Bronchial epithelial cell (primary cell): ENCODE measurements around the gene MAOA. TPM values are rescaled to one million over a fixed set of nuclear protein-coding genes. Genes with fewer than 3 reads are reported as not detected.

Source experiments
- DNase-seq: peaks from one replicate; pipeline ENCODE4 v3.0.0-alpha.2; 2010; ENCODE audit warnings: low read depth
- FAIRE-seq: peaks from 2 replicates; lab custom pipeline; 2011; peaks lifted over from hg19 to GRCh38; lab: Jason Lieb, UNC
- H3K27me3 ChIP-seq: 2 replicates; pipeline ENCODE4 v1.5.1; 2011; ENCODE audit warnings: low read length; ENCODE audit not compliant: control insufficient read depth, insufficient read depth
- H3K36me3 ChIP-seq: 2 replicates; pipeline ENCODE4 v1.5.1; 2011; ENCODE audit warnings: low read length; ENCODE audit not compliant: control insufficient read depth, insufficient read depth
- H3K4me3 ChIP-seq: 2 replicates; pipeline ENCODE4 v1.5.1; 2011; ENCODE audit warnings: mild to moderate bottlenecking, low read depth, low read length, control low read depth
- total RNA-seq: library from RNA; depleted of rRNA; stranded (reverse); fragments of >200 nt; gene quantifications from 2 replicates; pipeline ENCODE4 v1.2.1, GENCODE V29; 2014
- TF ChIP-seq, protein P1 (sequence below): IDR thresholded peaks from 2 replicates; pipeline ENCODE4 v1.5.1; 2011; ENCODE audit warnings: mild to moderate bottlenecking, moderate library complexity, low read length, control low read depth, inconsistent platforms; ENCODE audit not compliant: insufficient read depth, severe bottlenecking

The MAOA gene
- total RNA-seq, 1 donor from 2014 or later = 126 TPM

DNA sequence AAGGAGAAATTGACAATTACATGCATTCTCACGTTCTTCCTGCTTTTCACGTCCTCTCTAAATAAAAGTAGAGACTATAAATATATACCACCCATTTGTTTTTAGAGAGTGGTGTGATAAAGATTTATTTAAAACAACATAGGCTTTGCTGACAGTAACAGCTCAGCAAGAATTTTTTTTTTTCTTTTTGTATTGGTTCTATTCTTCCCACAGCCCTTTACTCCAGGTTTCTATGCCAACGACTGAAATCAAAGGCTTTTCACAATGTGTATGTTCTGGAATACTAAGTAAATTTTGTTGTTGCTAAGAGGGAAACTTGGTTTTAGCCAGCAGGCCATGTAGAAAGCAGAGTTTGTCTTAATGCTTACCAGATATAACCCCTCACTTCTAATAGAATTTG, 43.4 kb downstream of the MAOA start:
- FAIRE-seq = no peak
- H3K4me3 ChIP-seq = no peak overlapping the region
- TF ChIP-seq, protein P1, sequence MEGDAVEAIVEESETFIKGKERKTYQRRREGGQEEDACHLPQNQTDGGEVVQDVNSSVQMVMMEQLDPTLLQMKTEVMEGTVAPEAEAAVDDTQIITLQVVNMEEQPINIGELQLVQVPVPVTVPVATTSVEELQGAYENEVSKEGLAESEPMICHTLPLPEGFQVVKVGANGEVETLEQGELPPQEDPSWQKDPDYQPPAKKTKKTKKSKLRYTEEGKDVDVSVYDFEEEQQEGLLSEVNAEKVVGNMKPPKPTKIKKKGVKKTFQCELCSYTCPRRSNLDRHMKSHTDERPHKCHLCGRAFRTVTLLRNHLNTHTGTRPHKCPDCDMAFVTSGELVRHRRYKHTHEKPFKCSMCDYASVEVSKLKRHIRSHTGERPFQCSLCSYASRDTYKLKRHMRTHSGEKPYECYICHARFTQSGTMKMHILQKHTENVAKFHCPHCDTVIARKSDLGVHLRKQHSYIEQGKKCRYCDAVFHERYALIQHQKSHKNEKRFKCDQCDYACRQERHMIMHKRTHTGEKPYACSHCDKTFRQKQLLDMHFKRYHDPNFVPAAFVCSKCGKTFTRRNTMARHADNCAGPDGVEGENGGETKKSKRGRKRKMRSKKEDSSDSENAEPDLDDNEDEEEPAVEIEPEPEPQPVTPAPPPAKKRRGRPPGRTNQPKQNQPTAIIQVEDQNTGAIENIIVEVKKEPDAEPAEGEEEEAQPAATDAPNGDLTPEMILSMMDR = no peak
- peaks cover 4% of the 10 kb centered on the region for H3K36me3 ChIP-seq
- no peak for DNase-seq
- no peaks in the 10 kb centered on the region for H3K27me3 ChIP-seq

- FAIRE-seq = no peak
- TF ChIP-seq, protein P1 = no peak
- DNase-seq = no peak
- Histone ChIP-seq H3K27me3 (no peaks in the 10 kb centered on the region), H3K36me3 (peaks cover 1% of the 10 kb centered on the region), H3K4me3 (no peak overlapping the region)
These were observed 46.0 kb downstream of the MAOA start for GRCh38 chrX:43702079-43702524.

DNA sequence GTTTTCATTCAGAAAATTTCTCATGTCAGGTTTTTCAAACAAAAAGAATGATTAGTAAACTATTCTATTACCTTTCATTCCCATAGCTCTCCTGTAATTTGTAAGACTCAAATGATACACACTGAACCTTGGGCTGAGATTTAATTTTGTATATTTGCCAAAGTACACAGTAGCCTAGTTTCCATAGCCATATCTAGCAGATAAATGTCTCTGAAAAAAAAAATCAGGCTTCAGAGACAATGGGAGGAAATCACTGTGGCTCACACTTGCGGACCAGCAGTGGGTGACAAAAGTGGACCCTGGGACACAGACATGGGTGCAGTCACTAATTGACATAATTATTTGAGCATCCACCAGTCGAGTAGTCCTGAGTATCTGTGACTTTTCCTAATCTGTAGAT, 46.6 kb downstream of the MAOA start:
- no peaks in the 10 kb centered on the region for H3K27me3 ChIP-seq
- TF ChIP-seq, protein P1 = no peak
- FAIRE-seq (no peak), DNase-seq (no peak)
- peaks cover 1% of the 10 kb centered on the region for H3K36me3 ChIP-seq
- H3K4me3 ChIP-seq = no peak overlapping the region

DNA sequence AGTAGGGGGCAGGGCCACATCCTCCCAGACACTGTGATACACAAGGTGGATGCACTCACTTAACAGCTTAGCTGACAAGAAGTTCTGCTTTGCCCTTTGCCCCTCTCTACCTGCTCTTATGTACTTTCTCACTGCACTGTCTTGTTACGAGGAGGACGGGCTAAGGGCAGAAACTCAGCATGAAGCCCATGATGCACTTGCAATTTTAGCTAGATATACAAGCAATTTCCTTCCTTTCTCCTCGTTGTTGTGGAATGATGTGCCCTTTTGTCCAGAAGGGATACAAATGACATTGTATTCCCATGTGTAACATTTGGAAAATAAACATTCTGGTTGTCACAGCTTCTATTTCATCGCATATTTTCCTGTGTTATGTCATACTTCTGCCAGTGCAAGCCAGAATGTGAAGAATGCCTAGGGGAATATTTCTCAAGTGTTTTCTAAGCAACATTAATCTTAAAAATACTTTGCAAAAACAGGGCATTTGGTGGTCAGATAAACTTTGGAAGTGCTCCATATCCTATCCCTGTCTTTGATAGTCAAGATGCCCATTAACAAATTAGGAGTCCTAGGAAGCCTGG, 47.2 kb downstream of the MAOA start:
- peak; percentile 61 for DNase-seq
- TF ChIP-seq, protein P1 = no peak
- no peaks in the 10 kb centered on the region for H3K27me3 ChIP-seq
- peaks cover 1% of the 10 kb centered on the region for H3K36me3 ChIP-seq
- no peak for FAIRE-seq
- H3K4me3 ChIP-seq = no peak overlapping the region

DNA sequence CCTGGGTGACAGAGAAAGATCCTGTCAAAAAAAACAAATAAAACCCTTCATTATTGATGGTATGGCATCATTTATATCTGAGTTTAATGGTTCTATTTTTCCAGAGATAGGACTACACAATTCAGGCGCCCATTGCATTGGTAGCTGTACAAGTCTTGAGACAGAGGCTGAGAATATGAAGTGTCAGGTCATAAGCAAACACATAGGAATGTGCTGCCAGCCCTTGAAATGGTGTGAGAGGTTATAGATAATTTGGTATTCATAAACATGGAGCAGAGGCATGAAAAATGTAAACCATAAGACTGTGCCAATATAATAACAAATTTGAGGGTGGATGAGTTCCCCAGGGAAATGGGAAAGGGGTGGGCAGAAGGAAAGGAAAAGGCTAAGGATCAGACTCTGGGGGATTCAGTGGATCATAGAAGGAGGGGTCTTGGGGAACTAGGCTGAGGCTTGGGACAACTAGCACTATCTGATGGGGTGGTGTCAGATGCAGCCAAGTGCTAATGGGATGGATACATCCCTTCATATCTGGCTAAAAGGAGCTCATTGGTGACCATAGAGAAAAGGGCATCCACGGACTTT, 50.8 kb downstream of the MAOA start:
- FAIRE-seq (no peak), DNase-seq (no peak)
- TF ChIP-seq, protein P1 = no peak
- no peak overlapping the region for H3K4me3 ChIP-seq
- peaks cover under 1% of the 10 kb centered on the region for H3K36me3 ChIP-seq
- no peaks in the 10 kb centered on the region for H3K27me3 ChIP-seq
